Stimulated activated CD8-positive, alpha-beta memory T cell treated with anti-CD3 and anti-CD28 coated beads, Interleukin-15, amount 100 ng/mL, for 24 hours (primary cell): ENCODE results near the gene STK40.

ENCODE experiments used
- DNase-seq: peaks from one replicate; pipeline ENCODE4 v3.0.0-alpha.2; 2020; ENCODE audit warnings: low read depth

The STK40 gene

GRCh38 chr1:36397378-36398230 is 11.9 kb upstream of the STK40 start, which contains the start of gene LSM10:
LSM10 (minus strand) TSS chr1:36397908; CDS start chr1:36394129, 3,779 bp downstream.
- peak; percentile 70 for DNase-seq

GRCh38 chr1:36397083-36397377 is 11.3 kb upstream of the STK40 start:
- no peak for DNase-seq

- no peak for DNase-seq
These were observed 10.6 kb upstream of the STK40 start for GRCh38 chr1:36396359-36396758.

GRCh38 chr1:36393686-36394085 is 8.0 kb upstream of the STK40 start:
- no peak for DNase-seq

GRCh38 chr1:36392836-36393235 is 7.1 kb upstream of the STK40 start:
- DNase-seq: no peak

GRCh38 chr1:36391271-36391670 is 5.5 kb upstream of the STK40 start:
- DNase-seq: no peak

- no peak for DNase-seq
These were observed 4.7 kb upstream of the STK40 start for GRCh38 chr1:36390411-36390810.

GRCh38 chr1:36389999-36390398 is 4.3 kb upstream of the STK40 start:
- DNase-seq: no peak

- DNase-seq: no peak
These were observed 3.5 kb upstream of the STK40 start for GRCh38 chr1:36389261-36389660.

GRCh38 chr1:36387141-36387949 is 1.6 kb upstream of the STK40 start:
- no peak for DNase-seq

- DNase-seq: peak; percentile 53
These were observed 779 bp upstream of the STK40 start for GRCh38 chr1:36386265-36387140.

GRCh38 chr1:36384542-36385409 is 948 bp downstream of the STK40 start:
- DNase-seq: no peak

- no peak for DNase-seq
These were observed 2.5 kb downstream of the STK40 start for GRCh38 chr1:36383240-36383639.

GRCh38 chr1:36382669-36383068 is 3.1 kb downstream of the STK40 start:
- no peak for DNase-seq

GRCh38 chr1:36382231-36382630 is 3.5 kb downstream of the STK40 start:
- DNase-seq: no peak

- no peak for DNase-seq
These were observed 4.3 kb downstream of the STK40 start for GRCh38 chr1:36381405-36381804.

- no peak for DNase-seq
These were observed 4.9 kb downstream of the STK40 start for GRCh38 chr1:36380782-36381181.

GRCh38 chr1:36380143-36380619 is 5.5 kb downstream of the STK40 start:
- no peak for DNase-seq

GRCh38 chr1:36377791-36378492 is 7.8 kb downstream of the STK40 start:
- DNase-seq: no peak

GRCh38 chr1:36372617-36373016 is 13.1 kb downstream of the STK40 start:
- no peak for DNase-seq
